ENCODE data around the gene TUFT1. TPM values are rescaled to one million over a fixed set of nuclear protein-coding genes. Genes with fewer than 3 reads are reported as not detected.
A peak's percentile ranks its signal among the peaks of the same experiment; 100 is the strongest.

Gene TUFT1
- total and polyA plus RNA-seq, 9 of the 15 experiments (the other 6 are each of a cell fraction or from before 2014, with no cell fraction given) = 0.54 to 2.0 (median 1.7) TPM

GRCh38 chr1:151540021-151540981, at the start of gene TUFT1 (continued):
- no peak for TF ChIP-seq EWSR1 (IDR thresholded peaks at IDR 0.05; ENCODE audit: borderline replicate concordance, low read depth, partially characterized antibody)
- no peak for TF ChIP-seq ASH1L (IDR thresholded peaks at IDR 0.05; ENCODE audit: borderline replicate concordance, low read depth, partially characterized antibody)
- peak in 1 of 3 experiments; percentile 10 for TF ChIP-seq YY1 (IDR thresholded peaks at IDR 0.05; ENCODE audit: borderline replicate concordance in 1 of 3, control insufficient read depth in 1 of 3, extremely low read depth in 1 of 3, insufficient read depth in 3 of 3, insufficient read length in 1 of 3, insufficient replicate concordance in 2 of 3, low read depth in 1 of 3, low read length in 2 of 3)
- TF ChIP-seq HMG20B (CRISPR knock-in tag; IDR thresholded peaks at IDR 0.05) = no peak
- TF ChIP-seq CGGBP1 (CRISPR knock-in tag; IDR thresholded peaks at IDR 0.05) = no peak
- TF ChIP-seq SMC3 (conservative IDR thresholded peaks at IDR 0.05; ENCODE audit: insufficient read depth, low read depth, low read length) = 0 out of 2 replicates have a peak, but pooled peaks have one; percentile 14
- TF ChIP-seq ZHX1 (conservative IDR thresholded peaks at IDR 0.05; ENCODE audit: low read length) = no peak
- TF ChIP-seq GTF2E2 (tag; IDR thresholded peaks at IDR 0.05) = peak; percentile 98
- 0 out of 2 replicates have a peak, but pooled peaks have one; percentile 35 for TF ChIP-seq NBN (IDR thresholded peaks at IDR 0.05; ENCODE audit: low read depth)
- 0 out of 4 replicates have a peak, but pooled peaks of 1 of the 2 experiments have one; percentile 45 for TF ChIP-seq MLLT1 (IDR thresholded peaks at IDR 0.05)
- peak; percentile 89; the same call in 1 of the 2 replicates for TF ChIP-seq MTA3 (IDR thresholded peaks at IDR 0.05; ENCODE audit: borderline replicate concordance)
- peak; percentile 35 for TF ChIP-seq MYC (IDR thresholded peaks at IDR 0.05; ENCODE audit: low read depth, low read length)
- no peak for TF ChIP-seq MYC (CRISPR knock-in tag; IDR thresholded peaks at IDR 0.05; ENCODE audit: borderline replicate concordance, low read depth)
- peak; percentile 52; the same call in 1 of the 2 replicates for TF ChIP-seq CTBP1 (IDR thresholded peaks at IDR 0.05; ENCODE audit: borderline replicate concordance)
- no peak; the same call in 1 of the 2 replicates for TF ChIP-seq ZNF134 (CRISPR knock-in tag; conservative IDR thresholded peaks at IDR 0.05)
- TF ChIP-seq HDAC8 (tag; IDR thresholded peaks at IDR 0.05) = 0 out of 2 replicates have a peak, but pooled peaks have one; percentile 22
- TF ChIP-seq ZNF431 (CRISPR knock-in tag; IDR thresholded peaks at IDR 0.05) = peak; percentile 39; the same call in 1 of the 2 replicates
- peak; percentile 43 for TF ChIP-seq NEUROD1 (IDR thresholded peaks at IDR 0.05; ENCODE audit: borderline replicate concordance, low read depth, low read length, partially characterized antibody)
- 0 out of 2 replicates have a peak, but pooled peaks have one; percentile 32 for TF ChIP-seq ZNF263 (CRISPR knock-in tag; IDR thresholded peaks at IDR 0.05; ENCODE audit: borderline replicate concordance)
- TF ChIP-seq SUPT5H (IDR thresholded peaks at IDR 0.05) = peak; percentile 72
- TF ChIP-seq GTF2A2 (tag; IDR thresholded peaks at IDR 0.05) = peak; percentile 47; the same call in 1 of the 2 replicates

Measured in K562 (cell line).